IMR-90 (cell line): ENCODE data around the gene UTRN. TPM values are rescaled to one million over a fixed set of nuclear protein-coding genes. Genes with fewer than 3 reads are reported as not detected.

Experiments used
- ATAC-seq: fragments of 200-7000 bp; cut with Tn5 transposase; 2 replicates; pipeline ENCODE4 v1.9.1; 2020; ENCODE audit warnings: low read depth, mild to moderate bottlenecking, moderate library complexity
- BruUV-seq: library from RNA; stranded (reverse); fragments of 400-500 nt; replicated peaks from 2 replicates; lab custom pipeline; 2021; lab: Mats Ljungman, UMichigan
- CTCF ChIA-PET: fragments of 300-600 bp; formaldehyde crosslinking; extraction: SDS; loops from one replicate; lab custom pipeline; 2021; ENCODE audit warnings: antibody characterized with exemption; lab: Yijun Ruan, JAX
- POLR2A ChIA-PET: fragments of 300-600 bp; sonication (Branson Sonifier 250); formaldehyde crosslinking; loops from one replicate; lab custom pipeline; 2022; ENCODE audit warnings: antibody characterized with exemption; ENCODE audit not compliant: unreplicated experiment; lab: Charles Lee
- DNase-seq: peaks from one replicate; pipeline ENCODE4 v3.0.0; 2013
- H2AFZ ChIP-seq: replicated peaks from 2 replicates; pipeline ENCODE3; 2013; ENCODE audit warnings: low read length, mild to moderate bottlenecking; ENCODE audit not compliant: poor library complexity
- H2AK5ac ChIP-seq: 2 replicates; pipeline ENCODE4 v1.6.1; 2013; ENCODE audit warnings: low read depth, low read length, inconsistent platforms
- H2AK9ac ChIP-seq: replicated peaks from 2 replicates; pipeline ENCODE3; 2013; ENCODE audit warnings: mild to moderate bottlenecking, low read depth, low read length, moderate library complexity; ENCODE audit not compliant: poor library complexity
- H2BK120ac ChIP-seq: 2 replicates; pipeline ENCODE4 v1.6.1; 2013; ENCODE audit warnings: low read depth, low read length, inconsistent platforms
- H2BK15ac ChIP-seq: 3 replicates; pipeline ENCODE4 v1.6.1; 2013; ENCODE audit warnings: low read depth, low read length, inconsistent platforms
- H2BK20ac ChIP-seq: 2 replicates; pipeline ENCODE4 v1.6.1; 2013; ENCODE audit warnings: low read depth, mild to moderate bottlenecking, inconsistent platforms, low read length, moderate library complexity
- H2BK5ac ChIP-seq: 2 replicates; pipeline ENCODE4 v1.6.1; 2013; ENCODE audit warnings: mild to moderate bottlenecking, low read depth, low read length, inconsistent platforms; ENCODE audit not compliant: poor library complexity, severe bottlenecking
- H3K14ac ChIP-seq: replicated peaks from 2 replicates; pipeline ENCODE4 v1.6.1; 2013; ENCODE audit warnings: low read depth, low read length, inconsistent platforms
- H3K18ac ChIP-seq: 2 replicates; pipeline ENCODE4 v1.6.1; 2013; ENCODE audit warnings: low read depth, low read length, control low read depth
- H3K23ac ChIP-seq: 2 replicates; pipeline ENCODE4 v1.6.1; 2013; ENCODE audit warnings: low read depth, low read length, inconsistent platforms
- H3K27ac ChIP-seq: 2 replicates; pipeline ENCODE4 v1.5.1; 2013; ENCODE audit warnings: mild to moderate bottlenecking, control low read depth, low read length; ENCODE audit not compliant: insufficient read depth
- H3K27me3 ChIP-seq: 2 replicates; pipeline ENCODE4 v1.6.1; 2013; ENCODE audit warnings: low read length; ENCODE audit not compliant: control insufficient read depth, insufficient read depth
- H3K36me3 ChIP-seq: 2 replicates; pipeline ENCODE4 v1.6.1; 2013; ENCODE audit warnings: low read length, mixed read lengths; ENCODE audit not compliant: control insufficient read depth, insufficient read depth
- H3K4ac ChIP-seq: 2 replicates; pipeline ENCODE4 v1.6.1; 2013; ENCODE audit warnings: low read depth, low read length, inconsistent platforms
- H3K4me1 ChIP-seq: 2 replicates; pipeline ENCODE4 v1.6.1; 2013; ENCODE audit warnings: low read length, mixed read lengths; ENCODE audit not compliant: control insufficient read depth, insufficient read depth
- H3K4me2 ChIP-seq: 2 replicates; pipeline ENCODE4 v1.6.1; 2013; ENCODE audit warnings: low read depth, mild to moderate bottlenecking, control low read depth, low read length, moderate library complexity
- H3K4me3 ChIP-seq: 2 replicates; pipeline ENCODE4 v1.5.1; 2013; ENCODE audit warnings: low read depth, mild to moderate bottlenecking, control low read depth, low read length, moderate library complexity; ENCODE audit not compliant: insufficient read depth
- H3K56ac ChIP-seq: 2 replicates; pipeline ENCODE4 v1.6.1; 2013; ENCODE audit warnings: low read length, inconsistent platforms; ENCODE audit not compliant: insufficient read depth; ENCODE audit errors: extremely low read depth
- H3K79me1 ChIP-seq, 2 experiments: 2 replicates each; pipeline ENCODE4 v1.6.1; 2013; ENCODE audit warnings: low read length in 2 of 2, inconsistent platforms in 1 of 2, low read depth in 1 of 2
- H3K9ac ChIP-seq: 2 replicates; pipeline ENCODE4 v1.6.1; 2013; ENCODE audit warnings: low read depth, low read length, control low read depth
- H3K9me1 ChIP-seq: 2 replicates; pipeline ENCODE4 v1.6.1; 2013; ENCODE audit warnings: low read length, inconsistent platforms; ENCODE audit not compliant: insufficient read depth
- H3K9me3 ChIP-seq: 2 replicates; pipeline ENCODE4 v1.6.1; 2013; ENCODE audit warnings: low read length; ENCODE audit not compliant: control insufficient read depth, insufficient read depth
- H4K20me1 ChIP-seq: 2 replicates; pipeline ENCODE4 v1.6.1; 2013; ENCODE audit warnings: low read length, inconsistent platforms; ENCODE audit not compliant: insufficient read depth
- H4K5ac ChIP-seq: 2 replicates; pipeline ENCODE4 v1.6.1; 2013; ENCODE audit warnings: mild to moderate bottlenecking, low read depth, low read length, control low read depth
- H4K8ac ChIP-seq, 2 experiments: 2 replicates each; pipeline ENCODE4 v1.6.1; 2013; ENCODE audit warnings: low read depth in 2 of 2, low read length in 2 of 2, control low read depth in 1 of 2, inconsistent platforms in 1 of 2
- H4K91ac ChIP-seq: 2 replicates; pipeline ENCODE4 v1.6.1; 2013; ENCODE audit warnings: low read depth, low read length, inconsistent platforms; ENCODE audit not compliant: insufficient read depth
- CEBPB ChIP-seq: IDR thresholded peaks from 2 replicates; pipeline ENCODE4 v1.6.1; 2012; ENCODE audit warnings: low read depth, low read length, improper control_type of control experiment
- FOS ChIP-seq: fragments of 150-350 bp; IDR thresholded peaks from 2 replicates; pipeline ENCODE4 v1.6.1; 2016; ENCODE audit warnings: low read depth, low read length
- POLR2A ChIP-seq: IDR thresholded peaks from 2 replicates; pipeline ENCODE4 v1.6.1; 2012; ENCODE audit warnings: mild to moderate bottlenecking, low read depth, low read length
- RAD21 ChIP-seq: IDR thresholded peaks from 2 replicates; pipeline ENCODE4 v1.6.1; 2012; ENCODE audit warnings: low read length, improper control_type of control experiment
- SMC3 ChIP-seq: fragments of 150-350 bp; IDR thresholded peaks from 2 replicates; pipeline ENCODE4 v1.6.1; 2016; ENCODE audit warnings: low read depth, mild to moderate bottlenecking, antibody characterized with exemption, low read length, moderate library complexity
- dilution Hi-C: fragments of 300-500 bp; cut with HindIII; formaldehyde crosslinking; loops from one replicate; pipeline ENCODE4 v1.14.3; 2018; ENCODE audit warnings: low sequenced_read_pairs; ENCODE audit not compliant: unreplicated experiment
- in situ Hi-C: fragments of 300-500 bp; cut with MboI; formaldehyde crosslinking; loops from 3 replicates; pipeline ENCODE4 v1.14.3; 2019; ENCODE audit warnings: low sequenced_read_pairs, inconsistent platforms, mixed read lengths
- intact Hi-C: fragments of 100-400 bp; cut with micrococcal nuclease; formaldehyde crosslinking; loops from 2 replicates; pipeline ENCODE4 v1.10.0; 2022
- polyA plus RNA-seq, 3 experiments: library from polyadenylated mRNA; depleted of rRNA; stranded (reverse); fragments of >200 nt; gene quantifications; 2 replicates each; pipeline ENCODE4 v1.2.3, GENCODE V29; 2012; ENCODE audit warnings: low replicate concordance in 1 of 3
- total RNA-seq: library from RNA; depleted of rRNA; stranded (reverse); fragments of >200 nt; gene quantifications from 2 replicates; pipeline ENCODE4 v1.2.3, GENCODE V29; 2012
- TF ChIP-seq, protein P1 (sequence below): fragments of 150-350 bp; IDR thresholded peaks from 2 replicates; pipeline ENCODE4 v1.6.1; 2016; ENCODE audit warnings: low read depth, mild to moderate bottlenecking, low read length, moderate library complexity, borderline replicate concordance

Gene UTRN
- total and polyA plus RNA-seq, 2 of the 4 experiments (the other 2 are of a cell fraction): 17.3 to 83.5 TPM

GRCh38 chr6:144294016-144294415 lies 8.9 kb downstream of the UTRN start:
- Histone ChIP-seq H2AFZ (no peak overlapping the region), H3K27me3 (no peaks in the 10 kb centered on the region), H3K18ac (no peak overlapping the region), H3K9me1 (peaks cover 7% of the 10 kb centered on the region; the same call in 1 of the 2 replicates), H3K9me3 (no peaks in the 10 kb centered on the region), H2BK20ac (no peak overlapping the region), H3K23ac (no peak overlapping the region), H2BK15ac (no peak overlapping the region), H3K4ac (no peak overlapping the region), H3K4me1 (peaks cover 10% of the 10 kb centered on the region), H3K36me3 (peaks cover 7% of the 10 kb centered on the region), H3K79me1 (peaks cover 41 to 59% of the 10 kb centered on the region in 2 experiments), H2BK120ac (no peak overlapping the region), H3K4me3 (no peak overlapping the region), H4K8ac (no peak overlapping the region), H3K4me2 (no peak overlapping the region), H4K5ac (no peak overlapping the region), H2AK9ac (no peak overlapping the region), H3K9ac (no peak overlapping the region), H4K20me1 (no peaks in the 10 kb centered on the region), H4K91ac (no peak overlapping the region), H3K27ac (no peak overlapping the region), H3K14ac (no peak overlapping the region), H2BK5ac (peak overlapping the region; percentile 98), H3K56ac (no peak overlapping the region), H2AK5ac (no peak overlapping the region)
- intact Hi-C loops: no loop called here
- BruUV-seq: no TSS peak
- DNase-seq (peak; percentile 90), ATAC-seq (peak; percentile 89)
- dilution Hi-C loops: no loop called here
- in situ Hi-C loops: no loop called here
- CTCF ChIA-PET: interaction anchor here (0.6 kb wide), 1 partner anchor 716 kb away, joined by 6 read pairs; no protein-coding TSS in a partner anchor
- POLR2A ChIA-PET: no interaction called here
- TF ChIP-seq RAD21: no peak
- TF ChIP-seq FOS: peak; percentile 60; the same call in 1 of the 2 replicates
- no peak for TF ChIP-seq POLR2A
- TF ChIP-seq SMC3: no peak
- TF ChIP-seq CEBPB: peak; percentile 86
- TF ChIP-seq, protein P1, sequence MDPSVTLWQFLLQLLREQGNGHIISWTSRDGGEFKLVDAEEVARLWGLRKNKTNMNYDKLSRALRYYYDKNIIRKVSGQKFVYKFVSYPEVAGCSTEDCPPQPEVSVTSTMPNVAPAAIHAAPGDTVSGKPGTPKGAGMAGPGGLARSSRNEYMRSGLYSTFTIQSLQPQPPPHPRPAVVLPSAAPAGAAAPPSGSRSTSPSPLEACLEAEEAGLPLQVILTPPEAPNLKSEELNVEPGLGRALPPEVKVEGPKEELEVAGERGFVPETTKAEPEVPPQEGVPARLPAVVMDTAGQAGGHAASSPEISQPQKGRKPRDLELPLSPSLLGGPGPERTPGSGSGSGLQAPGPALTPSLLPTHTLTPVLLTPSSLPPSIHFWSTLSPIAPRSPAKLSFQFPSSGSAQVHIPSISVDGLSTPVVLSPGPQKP: no peak
